Adipocyte (in vitro differentiated cells): ENCODE data around the gene CYGB.

Experiments
- DNase-seq: peaks from one replicate; pipeline ENCODE4 v3.0.0-alpha.2; 2015; ENCODE audit warnings: low read depth
- H3K27me3 ChIP-seq: replicated peaks from 2 replicates; pipeline ENCODE4 v1.7.0; 2013; ENCODE audit warnings: mild to moderate bottlenecking, low read length, moderate library complexity; ENCODE audit not compliant: control insufficient read depth, insufficient read depth
- H3K36me3 ChIP-seq: 2 replicates; pipeline ENCODE4 v1.7.0; 2013; ENCODE audit warnings: low read length, mild to moderate bottlenecking, moderate library complexity; ENCODE audit not compliant: control insufficient read depth, insufficient read depth, severe bottlenecking
- H3K4me1 ChIP-seq: 2 replicates; pipeline ENCODE4 v1.7.0; 2013; ENCODE audit warnings: mild to moderate bottlenecking, low read length, moderate library complexity; ENCODE audit not compliant: control insufficient read depth, insufficient read depth
- H3K4me3 ChIP-seq: 2 replicates; pipeline ENCODE4 v1.7.0; 2013; ENCODE audit warnings: mild to moderate bottlenecking, low read length, moderate library complexity
- H3K9ac ChIP-seq: 2 replicates; pipeline ENCODE4 v1.7.0; 2013; ENCODE audit warnings: mild to moderate bottlenecking, low read length, moderate library complexity
- H3K9me3 ChIP-seq: 2 replicates; pipeline ENCODE4 v1.7.0; 2013; ENCODE audit warnings: mild to moderate bottlenecking, low read length, moderate library complexity; ENCODE audit not compliant: control insufficient read depth

Gene CYGB

GRCh38 chr17:76478097-76478496, 59.4 kb downstream of the CYGB start:
- Histone ChIP-seq H3K4me3 (no peak overlapping the region), H3K4me1 (no peaks in the 10 kb centered on the region), H3K27me3 (no peaks in the 10 kb centered on the region), H3K9ac (no peak overlapping the region), H3K9me3 (no peaks in the 10 kb centered on the region), H3K36me3 (no peaks in the 10 kb centered on the region)
- no peak for DNase-seq

DNA sequence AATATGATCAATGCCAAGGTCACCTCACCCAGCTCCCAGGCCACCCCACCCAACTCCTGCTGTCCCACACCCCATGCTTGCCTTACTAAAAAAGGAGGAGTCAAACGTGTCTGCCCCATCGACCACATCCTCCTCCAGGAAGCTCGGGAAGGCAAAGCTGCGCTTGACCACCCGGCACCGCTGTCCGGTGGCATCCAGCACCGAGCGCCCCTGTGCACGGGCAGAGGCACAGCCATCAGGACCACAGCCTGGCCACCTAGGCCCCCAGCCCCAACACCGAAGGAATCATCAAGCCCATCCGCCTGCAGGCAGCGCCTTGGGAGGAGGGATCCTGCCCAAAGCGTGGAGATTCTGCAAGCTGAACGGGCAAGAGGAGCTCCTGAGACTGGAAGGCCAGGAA, 59.9 kb downstream of the CYGB start:
- H3K4me3 ChIP-seq = no peak overlapping the region
- no peaks in the 10 kb centered on the region for H3K4me1 ChIP-seq
- DNase-seq = no peak
- H3K36me3 ChIP-seq = no peaks in the 10 kb centered on the region
- H3K9ac ChIP-seq = no peak overlapping the region
- H3K27me3 ChIP-seq = no peaks in the 10 kb centered on the region
- no peaks in the 10 kb centered on the region for H3K9me3 ChIP-seq
